ENCODE measurements around the gene SERPINA1.

The SERPINA1 gene

DNA sequence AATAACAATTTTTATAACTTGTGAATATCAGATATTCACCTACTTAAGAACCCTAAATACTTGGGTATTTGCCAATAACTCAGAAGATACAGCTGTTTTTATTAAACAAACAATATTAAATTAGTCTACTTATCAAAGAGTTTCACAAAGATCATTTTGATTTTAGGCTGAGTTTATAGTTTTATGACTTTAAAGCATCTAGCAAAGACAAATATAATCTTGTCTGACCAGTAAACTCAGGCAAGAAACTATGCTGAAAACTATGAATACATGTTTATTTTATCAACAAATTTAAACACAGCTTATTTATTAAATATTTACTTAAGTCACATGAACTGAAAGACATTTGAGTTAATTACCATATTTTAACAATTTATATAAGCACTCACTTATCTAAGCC is 18.5 kb upstream of the SERPINA1 start:
- TF ChIP-seq, protein P1, sequence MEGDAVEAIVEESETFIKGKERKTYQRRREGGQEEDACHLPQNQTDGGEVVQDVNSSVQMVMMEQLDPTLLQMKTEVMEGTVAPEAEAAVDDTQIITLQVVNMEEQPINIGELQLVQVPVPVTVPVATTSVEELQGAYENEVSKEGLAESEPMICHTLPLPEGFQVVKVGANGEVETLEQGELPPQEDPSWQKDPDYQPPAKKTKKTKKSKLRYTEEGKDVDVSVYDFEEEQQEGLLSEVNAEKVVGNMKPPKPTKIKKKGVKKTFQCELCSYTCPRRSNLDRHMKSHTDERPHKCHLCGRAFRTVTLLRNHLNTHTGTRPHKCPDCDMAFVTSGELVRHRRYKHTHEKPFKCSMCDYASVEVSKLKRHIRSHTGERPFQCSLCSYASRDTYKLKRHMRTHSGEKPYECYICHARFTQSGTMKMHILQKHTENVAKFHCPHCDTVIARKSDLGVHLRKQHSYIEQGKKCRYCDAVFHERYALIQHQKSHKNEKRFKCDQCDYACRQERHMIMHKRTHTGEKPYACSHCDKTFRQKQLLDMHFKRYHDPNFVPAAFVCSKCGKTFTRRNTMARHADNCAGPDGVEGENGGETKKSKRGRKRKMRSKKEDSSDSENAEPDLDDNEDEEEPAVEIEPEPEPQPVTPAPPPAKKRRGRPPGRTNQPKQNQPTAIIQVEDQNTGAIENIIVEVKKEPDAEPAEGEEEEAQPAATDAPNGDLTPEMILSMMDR (conservative IDR thresholded peaks at IDR 0.05; ENCODE audit: control insufficient read depth, insufficient read depth, low read depth, low read length), result no peak
- no peak overlapping the region for H3K4me3 ChIP-seq (ENCODE audit: control insufficient read depth, low read depth, low read length)
- DNase-seq (ENCODE audit: low read depth), result no peak

DNA sequence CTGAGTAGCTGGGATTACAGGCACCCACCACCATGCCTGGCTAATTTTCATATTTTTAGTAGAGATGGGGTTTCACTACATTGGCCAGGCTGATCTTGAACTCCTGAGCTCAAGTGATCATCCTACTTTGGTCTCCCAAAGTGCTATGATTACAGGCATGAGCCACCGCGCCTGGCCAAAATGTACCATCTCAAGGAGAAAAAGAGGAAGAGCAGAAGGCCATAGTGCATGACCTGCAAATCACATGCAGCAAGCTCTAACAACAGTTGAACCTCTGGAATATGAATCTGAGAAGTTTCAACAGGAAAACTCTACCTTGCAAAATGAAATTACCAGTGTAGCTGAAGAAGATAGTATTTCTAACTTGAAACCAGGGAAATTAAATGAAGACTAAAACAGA is 17.1 kb upstream of the SERPINA1 start:
- H3K4me3 ChIP-seq (ENCODE audit: control insufficient read depth, low read depth, low read length), result no peak overlapping the region
- DNase-seq (ENCODE audit: low read depth), result no peak
- TF ChIP-seq, protein P1 (conservative IDR thresholded peaks at IDR 0.05; ENCODE audit: control insufficient read depth, insufficient read depth, low read depth, low read length), result no peak

DNA sequence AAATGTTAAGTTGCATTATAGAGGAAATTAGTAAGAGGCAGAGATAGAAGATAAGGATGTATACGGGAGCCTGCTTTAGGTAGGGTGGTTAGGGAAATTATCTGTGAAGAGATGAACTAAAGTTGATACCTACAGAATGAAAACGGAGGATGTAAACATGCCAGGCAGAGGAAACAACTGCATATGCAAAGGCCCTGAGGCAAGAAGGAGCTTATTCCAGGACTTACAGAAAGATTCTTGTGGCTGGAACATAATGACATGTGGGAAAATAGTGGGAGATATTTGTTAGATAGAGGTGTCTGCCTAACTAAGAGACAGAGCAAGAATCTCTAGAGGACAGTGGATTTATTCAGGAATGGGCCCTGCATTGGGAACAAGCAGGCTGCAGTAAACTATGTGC is 16.2 kb upstream of the SERPINA1 start:
- DNase-seq (ENCODE audit: low read depth), result no peak
- TF ChIP-seq, protein P1 (conservative IDR thresholded peaks at IDR 0.05; ENCODE audit: control insufficient read depth, insufficient read depth, low read depth, low read length), result no peak
- no peak overlapping the region for H3K4me3 ChIP-seq (ENCODE audit: control insufficient read depth, low read depth, low read length)

DNA sequence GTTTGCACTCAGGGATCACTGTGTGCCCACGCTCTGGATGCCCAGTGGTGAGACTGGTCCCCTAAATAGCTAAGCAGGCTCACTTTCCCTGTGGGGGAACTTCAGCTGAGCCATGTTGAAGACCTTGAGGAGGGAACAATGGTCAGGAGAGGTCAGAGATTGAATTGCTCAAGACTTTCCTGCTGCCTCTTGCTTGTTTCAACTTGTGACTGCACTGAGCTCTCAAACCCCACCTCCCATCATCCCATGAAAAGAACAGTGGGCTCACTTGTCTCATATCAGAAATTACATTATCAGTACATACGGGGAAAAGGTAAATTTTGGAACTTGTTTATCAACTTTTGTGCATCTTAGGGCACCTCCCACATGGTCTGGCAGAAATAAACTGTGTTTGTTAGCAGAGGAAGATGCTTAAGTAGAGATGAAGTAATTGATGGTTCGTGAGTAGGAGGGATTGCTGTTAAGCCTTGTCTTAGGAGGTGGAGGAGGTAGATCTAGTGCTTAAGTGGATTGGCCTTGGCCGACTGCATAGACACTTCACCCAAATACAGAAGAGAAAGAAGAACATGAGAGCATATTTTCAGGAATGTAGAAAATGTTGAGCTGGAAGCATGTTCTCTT is 15.0 kb upstream of the SERPINA1 start:
- TF ChIP-seq, protein P1 (conservative IDR thresholded peaks at IDR 0.05; ENCODE audit: control insufficient read depth, insufficient read depth, low read depth, low read length), result no peak
- H3K4me3 ChIP-seq (ENCODE audit: control insufficient read depth, low read depth, low read length), result no peak overlapping the region
- no peak for DNase-seq (ENCODE audit: low read depth)

DNA sequence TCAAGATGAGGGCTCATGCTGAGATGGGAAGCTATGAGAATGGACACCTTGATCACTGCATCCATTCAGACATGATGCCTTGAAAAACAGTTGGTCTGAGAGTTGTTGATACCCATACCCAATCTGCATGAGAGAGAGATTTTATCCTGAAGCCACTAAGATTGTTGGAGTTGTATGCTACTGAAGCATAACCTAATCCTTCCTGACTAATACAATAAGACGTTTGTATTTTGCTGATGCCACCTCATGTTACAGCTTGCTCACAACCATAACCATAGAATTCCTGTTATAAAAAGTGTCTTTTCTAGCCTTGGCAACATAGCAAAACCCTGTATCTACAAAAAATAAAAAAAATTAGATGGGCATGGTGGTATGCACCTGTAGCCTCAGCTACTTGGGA is 12.7 kb upstream of the SERPINA1 start:
- no peak overlapping the region for H3K4me3 ChIP-seq (ENCODE audit: control insufficient read depth, low read depth, low read length)
- TF ChIP-seq, protein P1 (conservative IDR thresholded peaks at IDR 0.05; ENCODE audit: control insufficient read depth, insufficient read depth, low read depth, low read length), result no peak
- DNase-seq (ENCODE audit: low read depth), result no peak

DNA sequence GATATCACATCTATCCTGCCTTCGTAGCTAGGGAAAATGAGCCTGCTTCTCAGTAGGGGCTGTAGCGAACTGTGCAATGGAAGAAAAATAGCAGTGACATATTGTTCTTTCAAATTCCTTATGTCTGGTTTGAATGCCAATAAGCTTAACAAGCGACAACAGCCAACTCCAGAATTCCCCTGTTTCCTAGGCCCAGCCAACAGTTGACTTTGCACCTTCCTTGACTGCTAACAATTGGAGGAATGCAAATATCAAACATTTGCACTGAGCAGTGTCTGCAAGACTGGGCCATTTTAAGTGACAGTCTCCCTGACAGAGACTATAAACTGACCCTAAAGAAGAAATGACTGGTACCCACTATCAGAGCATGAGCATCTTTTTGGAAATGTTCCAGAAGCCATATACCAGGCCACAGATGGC is 12.0 kb upstream of the SERPINA1 start:
- no peak for DNase-seq (ENCODE audit: low read depth)

More for the DNA sequence above, 12.0 kb upstream of the SERPINA1 start:
- no peak overlapping the region for H3K4me3 ChIP-seq (ENCODE audit: control insufficient read depth, low read depth, low read length)
- TF ChIP-seq, protein P1 (conservative IDR thresholded peaks at IDR 0.05; ENCODE audit: control insufficient read depth, insufficient read depth, low read depth, low read length), result no peak

Measured in fibroblast of mammary gland (primary cell).